Fibroblast of the conjunctiva (primary cell): ENCODE data around the gene ABAT.
"Not testable (repeated sequence)": the region's sequence is repeated elsewhere in the genome, so short reads cannot be mapped to it uniquely, and the experiment has no call there.

ENCODE experiments used
- DNase-seq: peaks from one replicate; pipeline ENCODE4 v3.0.0-alpha.2; 2010; ENCODE audit warnings: low read depth

The ABAT gene

GRCh38 chr16:8742068-8742467 lies 67.7 kb downstream of the ABAT start:
- DNase-seq = no peak

- not testable (repeated sequence) for DNase-seq
Measured at GRCh38 chr16:8748944-8749343, 74.5 kb downstream of the ABAT start.

- peak; percentile 8 for DNase-seq
Measured at GRCh38 chr16:8751481-8752311, 77.3 kb downstream of the ABAT start.

GRCh38 chr16:8752706-8753105 lies 78.3 kb downstream of the ABAT start:
- DNase-seq = no peak

GRCh38 chr16:8753416-8754054 lies 79.1 kb downstream of the ABAT start:
- no peak for DNase-seq

- DNase-seq = no peak
Measured at GRCh38 chr16:8756755-8757154, 82.3 kb downstream of the ABAT start.

- DNase-seq = no peak
Measured at GRCh38 chr16:8758022-8758421, 83.6 kb downstream of the ABAT start.

GRCh38 chr16:8760021-8760420 lies 85.6 kb downstream of the ABAT start:
- DNase-seq = no peak

- no peak for DNase-seq
Measured at GRCh38 chr16:8761078-8761477, 86.7 kb downstream of the ABAT start.

GRCh38 chr16:8762254-8762653 lies 87.8 kb downstream of the ABAT start:
- DNase-seq = no peak

GRCh38 chr16:8763083-8763482 lies 88.7 kb downstream of the ABAT start:
- no peak for DNase-seq

- no peak for DNase-seq
Measured at GRCh38 chr16:8763899-8764298, 89.5 kb downstream of the ABAT start.

GRCh38 chr16:8764525-8765250 lies 90.3 kb downstream of the ABAT start:
- no peak for DNase-seq

GRCh38 chr16:8767176-8767575 lies 92.8 kb downstream of the ABAT start:
- no peak for DNase-seq

- DNase-seq = no peak
Measured at GRCh38 chr16:8768283-8768682, 93.9 kb downstream of the ABAT start.

GRCh38 chr16:8768692-8769091 lies 94.3 kb downstream of the ABAT start:
- no peak for DNase-seq

- no peak for DNase-seq
Measured at GRCh38 chr16:8773537-8773936, 99.1 kb downstream of the ABAT start.

- no peak for DNase-seq
Measured at GRCh38 chr16:8774208-8774607, 99.8 kb downstream of the ABAT start.

GRCh38 chr16:8775359-8775758 lies 100.9 kb downstream of the ABAT start:
- no peak for DNase-seq

GRCh38 chr16:8776129-8776584 lies 101.7 kb downstream of the ABAT start:
- no peak for DNase-seq

- DNase-seq = no peak
Measured at GRCh38 chr16:8777217-8777616, 102.8 kb downstream of the ABAT start.

GRCh38 chr16:8781797-8782196 lies 107.4 kb downstream of the ABAT start:
- no peak for DNase-seq

GRCh38 chr16:8782673-8783072 lies 108.3 kb downstream of the ABAT start:
- no peak for DNase-seq
